ENCODE results near the gene OCIAD2. TPM values are rescaled to one million over a fixed set of nuclear protein-coding genes. Genes with fewer than 3 reads are reported as not detected.

The OCIAD2 gene
- total RNA-seq, 2 experiments from 2014 or later: 65.9 to 102 TPM

- intact Hi-C loops (cut with micrococcal nuclease; ENCODE audit: unreplicated experiment): no loop called here
- no peak overlapping the region for H2AFZ ChIP-seq (ENCODE audit: low read length)
- DNase-seq (ENCODE audit: low spot score): no peak
These were observed 5.8 kb upstream of the OCIAD2 start for GRCh38 chr4:48912349-48912748.

GRCh38 chr4:48910511-48910910, 3.9 kb upstream of the OCIAD2 start:
- CTCF ChIA-PET (ENCODE audit: unreplicated experiment): no interaction called here
- peaks cover 9% of the 10 kb centered on the region for H3K79me2 ChIP-seq (ENCODE audit: insufficient read depth, low read depth, low read length)
- POLR2A ChIA-PET: interaction anchor here (0.6 to 1.0 kb wide), 3 partner anchors 51 to 1069 kb away, joined by 3 to 5 read pairs (median 4); no protein-coding TSS in a partner anchor
- no peak overlapping the region for H3K27ac ChIP-seq (ENCODE audit: low read depth, low read length, poor library complexity, severe bottlenecking)
- H2AFZ ChIP-seq (ENCODE audit: low read length): no peak overlapping the region
- H3K4me1 ChIP-seq (ENCODE audit: insufficient read depth, low read length, poor library complexity, severe bottlenecking): peaks cover 12% of the 10 kb centered on the region
- no peaks in the 10 kb centered on the region for H4K20me1 ChIP-seq (ENCODE audit: insufficient read depth, low read length)
- intact Hi-C loops (cut with micrococcal nuclease; ENCODE audit: unreplicated experiment): no loop called here
- DNase-seq (ENCODE audit: low spot score): no peak
- H3K4me3 ChIP-seq (ENCODE audit: low read depth, low read length, poor library complexity, severe bottlenecking): no peak overlapping the region
- H3K9me3 ChIP-seq (ENCODE audit: low read length): no peaks in the 10 kb centered on the region
- no peaks in the 10 kb centered on the region for H3K9me2 ChIP-seq (ENCODE audit: insufficient read depth, low read length)
- no peaks in the 10 kb centered on the region for H3K36me3 ChIP-seq (ENCODE audit: insufficient read depth, low read length)
- no peak for TF ChIP-seq EZH2phosphoT487 (IDR thresholded peaks at IDR 0.05; ENCODE audit: borderline replicate concordance, low read depth, low read length)
- TF ChIP-seq CTCF (conservative IDR thresholded peaks at IDR 0.05; ENCODE audit: low read length): no peak
- H3K4me2 ChIP-seq (ENCODE audit: low read length): no peak overlapping the region
- no TSS peak for BruUV-seq (replicated peaks)

More at GRCh38 chr4:48912349-48912748, 5.8 kb upstream of the OCIAD2 start:
- no peaks in the 10 kb centered on the region for H4K20me1 ChIP-seq (ENCODE audit: insufficient read depth, low read length)
- H3K4me2 ChIP-seq (ENCODE audit: low read length): no peak overlapping the region
- peaks cover 6% of the 10 kb centered on the region for H3K4me1 ChIP-seq (ENCODE audit: insufficient read depth, low read length, poor library complexity, severe bottlenecking)
- H3K27ac ChIP-seq (ENCODE audit: low read depth, low read length, poor library complexity, severe bottlenecking): no peak overlapping the region
- H3K9me3 ChIP-seq (ENCODE audit: low read length): no peaks in the 10 kb centered on the region
- H3K9me2 ChIP-seq (ENCODE audit: insufficient read depth, low read length): no peaks in the 10 kb centered on the region
- TF ChIP-seq EZH2phosphoT487 (IDR thresholded peaks at IDR 0.05; ENCODE audit: borderline replicate concordance, low read depth, low read length) (no peak), CTCF (conservative IDR thresholded peaks at IDR 0.05; ENCODE audit: low read length) (no peak)
- H3K79me2 ChIP-seq (ENCODE audit: insufficient read depth, low read depth, low read length): no peaks in the 10 kb centered on the region
- POLR2A ChIA-PET: interaction anchor here (0.7 to 1.0 kb wide), 3 partner anchors 66 to 270 kb away, joined by 3 to 5 read pairs (median 3); no protein-coding TSS in a partner anchor
- BruUV-seq (replicated peaks): no TSS peak
- CTCF ChIA-PET (ENCODE audit: unreplicated experiment): no interaction called here
- H3K4me3 ChIP-seq (ENCODE audit: low read depth, low read length, poor library complexity, severe bottlenecking): no peak overlapping the region
- H3K36me3 ChIP-seq (ENCODE audit: insufficient read depth, low read length): no peaks in the 10 kb centered on the region

- no TSS peak for BruUV-seq (replicated peaks)
- H2AFZ ChIP-seq (ENCODE audit: low read length): no peak overlapping the region
- CTCF ChIA-PET (ENCODE audit: unreplicated experiment): interaction anchor here (0.6 kb wide), 1 partner anchor 1092 kb away, joined by 4 read pairs; no protein-coding TSS in a partner anchor
These were observed 3.1 kb upstream of the OCIAD2 start for GRCh38 chr4:48909697-48910096.

More at GRCh38 chr4:48909697-48910096, 3.1 kb upstream of the OCIAD2 start:
- Histone ChIP-seq H3K4me3 (ENCODE audit: low read depth, low read length, poor library complexity, severe bottlenecking) (no peak overlapping the region), H3K36me3 (ENCODE audit: insufficient read depth, low read length) (peaks cover under 1% of the 10 kb centered on the region; the same call in 1 of the 2 replicates), H3K9me3 (ENCODE audit: low read length) (no peaks in the 10 kb centered on the region), H3K9me2 (ENCODE audit: insufficient read depth, low read length) (no peaks in the 10 kb centered on the region), H3K4me1 (ENCODE audit: insufficient read depth, low read length, poor library complexity, severe bottlenecking) (peaks cover 19% of the 10 kb centered on the region), H4K20me1 (ENCODE audit: insufficient read depth, low read length) (no peaks in the 10 kb centered on the region), H3K79me2 (ENCODE audit: insufficient read depth, low read depth, low read length) (peaks cover 17% of the 10 kb centered on the region), H3K4me2 (ENCODE audit: low read length) (no peak overlapping the region), H3K27ac (ENCODE audit: low read depth, low read length, poor library complexity, severe bottlenecking) (no peak overlapping the region)
- DNase-seq (ENCODE audit: low spot score): no peak
- TF ChIP-seq CTCF (conservative IDR thresholded peaks at IDR 0.05; ENCODE audit: low read length) (no peak), EZH2phosphoT487 (IDR thresholded peaks at IDR 0.05; ENCODE audit: borderline replicate concordance, low read depth, low read length) (no peak)
- POLR2A ChIA-PET: interaction anchor here (0.6 to 1.0 kb wide), 2 partner anchors 330 to 658 kb away, joined by 3 read pairs; no protein-coding TSS in a partner anchor
- intact Hi-C loops (cut with micrococcal nuclease; ENCODE audit: unreplicated experiment): no loop called here
